ENCODE data around the gene GADD45GIP1. TPM values are rescaled to one million over a fixed set of nuclear protein-coding genes. Genes with fewer than 3 reads are reported as not detected.
A peak's percentile ranks its signal among the peaks of the same experiment; 100 is the strongest.

GADD45GIP1 gene
- total RNA-seq, 3 donors from 2014 or later, result 10.0 to 16.4 (median 14.1) TPM

DNA sequence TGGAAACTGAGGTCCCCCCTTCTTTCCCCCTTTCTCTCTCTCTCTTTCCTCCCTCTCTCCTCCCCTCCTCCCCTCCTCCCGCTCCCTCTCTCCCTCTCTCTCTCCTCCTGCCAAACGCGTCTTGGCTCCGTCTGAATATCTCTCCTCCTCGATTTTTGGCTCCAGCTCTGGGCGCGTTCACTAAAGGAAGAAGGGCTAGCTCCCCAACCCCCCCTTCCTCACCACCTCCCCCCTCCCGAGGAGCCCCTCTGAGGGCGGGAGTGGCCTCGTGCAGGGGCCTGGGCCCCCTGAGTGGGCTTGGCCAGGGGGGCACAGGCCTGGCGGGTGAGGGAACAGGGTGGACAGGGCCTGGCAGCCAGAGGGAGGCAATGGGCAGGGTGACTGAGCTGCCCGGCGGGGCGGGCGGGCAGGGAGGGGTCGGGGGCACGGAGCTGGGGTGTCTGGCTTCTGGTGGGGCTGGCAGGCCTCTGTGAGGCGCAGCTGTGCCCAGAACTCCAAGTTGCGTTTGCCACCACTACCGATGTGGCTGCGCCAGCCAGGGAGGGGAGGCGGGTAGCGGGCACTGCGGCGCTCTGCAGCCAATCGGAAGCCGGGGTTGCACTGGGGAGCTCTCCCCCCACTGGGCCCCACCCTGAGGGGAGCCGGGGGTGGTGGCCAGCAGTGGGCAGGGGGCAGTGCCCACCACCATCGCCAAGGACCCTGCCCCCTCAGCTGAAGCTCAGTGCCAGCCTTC, 45.3 kb upstream of the GADD45GIP1 start:
- intact Hi-C loops (cut with DNase I, micrococcal nuclease), result no loop called here
- TF ChIP-seq, protein P1, sequence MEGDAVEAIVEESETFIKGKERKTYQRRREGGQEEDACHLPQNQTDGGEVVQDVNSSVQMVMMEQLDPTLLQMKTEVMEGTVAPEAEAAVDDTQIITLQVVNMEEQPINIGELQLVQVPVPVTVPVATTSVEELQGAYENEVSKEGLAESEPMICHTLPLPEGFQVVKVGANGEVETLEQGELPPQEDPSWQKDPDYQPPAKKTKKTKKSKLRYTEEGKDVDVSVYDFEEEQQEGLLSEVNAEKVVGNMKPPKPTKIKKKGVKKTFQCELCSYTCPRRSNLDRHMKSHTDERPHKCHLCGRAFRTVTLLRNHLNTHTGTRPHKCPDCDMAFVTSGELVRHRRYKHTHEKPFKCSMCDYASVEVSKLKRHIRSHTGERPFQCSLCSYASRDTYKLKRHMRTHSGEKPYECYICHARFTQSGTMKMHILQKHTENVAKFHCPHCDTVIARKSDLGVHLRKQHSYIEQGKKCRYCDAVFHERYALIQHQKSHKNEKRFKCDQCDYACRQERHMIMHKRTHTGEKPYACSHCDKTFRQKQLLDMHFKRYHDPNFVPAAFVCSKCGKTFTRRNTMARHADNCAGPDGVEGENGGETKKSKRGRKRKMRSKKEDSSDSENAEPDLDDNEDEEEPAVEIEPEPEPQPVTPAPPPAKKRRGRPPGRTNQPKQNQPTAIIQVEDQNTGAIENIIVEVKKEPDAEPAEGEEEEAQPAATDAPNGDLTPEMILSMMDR (IDR thresholded peaks at IDR 0.05), result no peak
- H3K4me1 ChIP-seq (ENCODE audit: low read depth), result peaks cover 9% of the 10 kb centered on the region

DNA sequence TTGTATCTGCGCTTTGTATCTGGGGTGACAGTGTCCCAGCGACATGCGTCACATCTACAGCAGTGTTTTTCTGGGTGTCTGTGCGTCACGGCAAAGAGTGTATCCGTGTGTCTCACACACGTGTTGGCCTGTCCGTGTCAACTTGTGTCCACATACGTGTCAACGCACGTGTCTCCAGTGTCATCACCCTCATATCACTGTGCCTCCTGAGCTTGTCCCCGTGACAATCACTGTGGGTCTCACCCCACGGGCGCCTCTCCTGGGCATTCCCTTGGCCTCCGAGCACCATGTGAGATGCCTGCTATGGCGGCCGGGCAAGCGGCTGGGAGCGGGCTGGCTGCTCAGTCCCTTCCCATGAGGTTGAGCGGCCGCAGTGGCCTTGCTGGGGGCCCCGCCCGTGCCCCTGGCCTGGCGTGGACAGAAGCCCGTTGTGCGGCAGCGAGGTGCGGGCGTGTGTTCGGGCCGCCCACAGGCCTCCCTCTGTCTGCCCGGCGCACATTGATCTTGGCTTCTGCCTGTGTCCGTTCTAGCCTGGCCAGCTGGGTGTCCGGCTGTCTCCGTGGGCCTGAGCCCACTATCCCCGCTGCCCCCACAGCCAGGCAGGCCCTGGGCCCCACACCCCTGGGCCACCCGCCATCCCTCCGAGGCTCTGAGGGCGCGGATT, 44.6 kb upstream of the GADD45GIP1 start:
- no peak for ATAC-seq
- Histone ChIP-seq H3K4me1 (ENCODE audit: low read depth) (peaks cover 7% of the 10 kb centered on the region), H3K36me3 (ENCODE audit: low read depth) (no peaks in the 10 kb centered on the region), H3K9me3 (no peaks in the 10 kb centered on the region), H3K4me3 (no peak overlapping the region)
- intact Hi-C loops (cut with DNase I, micrococcal nuclease), result no loop called here
- DNase-seq, result peak in 2 of 3 donors; percentile 36 to 49
- TF ChIP-seq, protein P1 (IDR thresholded peaks at IDR 0.05), result no peak

More for the DNA sequence above, 45.3 kb upstream of the GADD45GIP1 start:
- no peaks in the 10 kb centered on the region for H3K36me3 ChIP-seq (ENCODE audit: low read depth)
- no peaks in the 10 kb centered on the region for H3K9me3 ChIP-seq
- ATAC-seq (peak; percentile 18), DNase-seq (peak in 2 of 3 donors; percentile 43 to 59)
- no peak overlapping the region for H3K4me3 ChIP-seq

DNA sequence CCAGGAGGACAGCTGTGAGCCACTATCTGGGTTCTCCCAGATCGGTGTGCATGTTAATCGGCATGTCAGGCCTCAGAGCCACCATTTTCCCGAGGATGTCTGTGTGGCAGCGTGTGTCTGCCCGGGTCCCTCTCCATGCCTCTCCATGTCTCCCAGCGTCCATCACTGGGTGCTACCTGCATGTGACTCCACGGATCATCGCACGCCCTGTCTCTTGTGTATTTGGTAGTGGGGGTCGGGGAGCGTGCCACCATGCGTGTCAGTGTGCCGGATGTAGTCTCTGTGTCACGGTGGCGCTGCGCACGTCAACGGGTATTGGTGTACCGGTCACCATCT, 44.1 kb upstream of the GADD45GIP1 start:
- DNase-seq (peak in 1 of 3 donors; percentile 39), ATAC-seq (no peak)
- Histone ChIP-seq H3K4me3 (no peak overlapping the region), H3K4me1 (ENCODE audit: low read depth) (peaks cover 6% of the 10 kb centered on the region), H3K9me3 (no peaks in the 10 kb centered on the region), H3K36me3 (ENCODE audit: low read depth) (no peaks in the 10 kb centered on the region)
- TF ChIP-seq, protein P1 (IDR thresholded peaks at IDR 0.05), result no peak
- intact Hi-C loops (cut with DNase I, micrococcal nuclease), result no loop called here

DNA sequence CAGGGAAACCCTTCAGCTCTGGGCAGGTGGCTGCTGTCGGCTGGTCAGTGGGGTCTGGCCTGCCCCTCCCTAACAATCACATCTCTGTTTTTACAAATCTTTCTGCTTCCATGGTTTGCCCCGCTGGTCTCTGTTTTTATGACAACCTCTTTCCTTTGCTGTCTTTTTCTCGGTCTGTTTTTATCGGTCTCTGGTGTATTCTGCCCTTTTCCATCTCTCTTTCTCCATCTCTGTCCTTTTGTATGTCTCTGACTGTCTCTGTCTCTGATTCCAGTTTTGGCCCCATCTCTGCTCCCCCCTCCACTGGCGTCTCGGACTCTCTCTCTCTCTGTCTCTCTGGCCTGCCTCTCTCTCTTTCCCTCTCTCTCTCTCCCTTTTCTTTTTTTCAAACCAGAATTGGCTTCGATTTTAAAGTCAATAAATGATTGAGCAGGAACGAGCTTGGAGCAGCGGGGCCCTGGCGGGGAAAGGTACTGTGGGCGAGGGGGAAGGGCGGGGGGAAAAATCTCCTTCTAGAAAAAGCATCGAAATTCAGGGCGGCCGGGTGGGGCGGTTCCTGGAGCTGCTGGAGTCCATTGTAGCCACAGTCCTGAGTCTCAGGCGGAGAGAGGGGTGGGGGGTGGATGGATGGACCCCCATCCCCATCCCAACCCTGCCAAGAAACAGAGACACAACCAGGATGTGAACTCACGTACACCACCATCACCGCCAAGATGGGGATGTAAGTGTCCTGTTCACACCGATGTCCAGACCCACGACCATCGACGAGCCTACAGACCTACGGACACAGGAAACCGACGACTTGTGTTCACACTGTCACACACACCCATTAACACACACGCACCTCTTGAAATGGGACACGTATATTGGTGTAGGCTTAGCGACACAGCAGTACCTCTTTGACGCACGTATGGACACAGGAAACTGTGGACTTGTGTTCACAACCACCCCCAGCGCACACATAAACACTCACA, 41.2 kb upstream of the GADD45GIP1 start:
- no peaks in the 10 kb centered on the region for H3K9me3 ChIP-seq
- TF ChIP-seq, protein P1 (IDR thresholded peaks at IDR 0.05), result no peak
- DNase-seq (no peak), ATAC-seq (no peak)
- H3K36me3 ChIP-seq (ENCODE audit: low read depth), result no peaks in the 10 kb centered on the region
- intact Hi-C loops (cut with DNase I, micrococcal nuclease), result no loop called here
- H3K4me1 ChIP-seq (ENCODE audit: low read depth), result no peaks in the 10 kb centered on the region
- no peak overlapping the region for H3K4me3 ChIP-seq

DNA sequence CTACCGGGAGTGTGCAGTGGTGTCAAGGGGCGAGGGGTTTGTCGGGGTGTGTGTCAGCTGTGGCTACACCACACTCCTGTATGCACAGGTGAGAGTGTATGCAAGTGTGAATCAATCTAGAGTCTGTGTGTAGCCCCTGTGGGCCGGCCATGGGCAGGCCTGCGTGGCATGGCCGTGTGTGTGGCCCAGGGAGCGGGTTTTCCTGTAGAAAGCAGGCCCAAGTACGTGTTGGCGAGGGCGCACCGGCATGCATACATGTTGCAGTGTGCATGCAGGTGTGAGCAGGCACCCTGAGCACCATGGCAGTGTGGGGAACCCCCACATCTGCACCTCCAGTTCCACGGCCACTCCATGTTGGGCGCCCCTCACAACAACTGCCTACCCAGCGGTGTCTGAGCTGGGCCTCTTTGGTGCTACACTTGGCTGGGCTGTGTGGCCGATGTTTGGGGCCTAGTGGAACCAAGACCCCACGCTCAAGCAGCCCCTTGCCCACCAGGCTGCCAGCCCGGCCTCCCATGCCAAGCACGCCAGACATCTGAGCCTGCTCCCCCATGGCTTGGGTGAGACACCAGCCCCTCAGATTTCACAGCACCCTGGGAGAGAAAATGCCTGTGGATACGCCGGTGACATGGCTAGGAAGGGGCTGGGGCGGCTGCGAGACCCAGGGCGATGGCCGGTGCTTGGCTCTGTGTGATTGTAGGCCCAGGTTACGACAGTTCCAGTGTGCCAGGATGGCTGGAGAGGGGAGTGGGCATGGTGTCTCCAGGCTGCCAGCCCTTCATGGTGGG, 40.4 kb upstream of the GADD45GIP1 start:
- intact Hi-C loops (cut with DNase I, micrococcal nuclease), result no loop called here
- DNase-seq (peak in 1 of 3 donors; percentile 33), ATAC-seq (no peak)
- H3K4me1 ChIP-seq (ENCODE audit: low read depth), result no peaks in the 10 kb centered on the region
- no peaks in the 10 kb centered on the region for H3K9me3 ChIP-seq
- H3K4me3 ChIP-seq, result no peak overlapping the region
- no peaks in the 10 kb centered on the region for H3K36me3 ChIP-seq (ENCODE audit: low read depth)
- TF ChIP-seq, protein P1 (IDR thresholded peaks at IDR 0.05), result no peak

All from mucosa of descending colon (tissue), 3 donors.